Measurements from ENCODE around the gene WDR27.

The WDR27 gene

GRCh38 chr6:169417101-169417500, 284.7 kb downstream of the WDR27 start:
- TF ChIP-seq TAF1 (IDR thresholded peaks at IDR 0.05; ENCODE audit: borderline replicate concordance, insufficient read depth, low read length) = no peak
- no peak for TF ChIP-seq POLR2AphosphoS5 (IDR thresholded peaks at IDR 0.05; ENCODE audit: low read depth, low read length)
- no peak for TF ChIP-seq FOXP2 (optimal IDR thresholded peaks at IDR 0.05; ENCODE audit: borderline replicate concordance, extremely low read depth, extremely low read length, insufficient read depth)
- no peak for TF ChIP-seq SIN3A (IDR thresholded peaks at IDR 0.05; ENCODE audit: borderline replicate concordance, insufficient read depth, low read length)
- no peak for TF ChIP-seq REST (IDR thresholded peaks at IDR 0.05; ENCODE audit: insufficient read depth in 1 of 2, low read depth in 2 of 2, low read length in 2 of 2)

GRCh38 chr6:169416249-169416648, 285.6 kb downstream of the WDR27 start:
- TF ChIP-seq FOXP2 (optimal IDR thresholded peaks at IDR 0.05; ENCODE audit: borderline replicate concordance, extremely low read depth, extremely low read length, insufficient read depth) = no peak
- no peak for TF ChIP-seq REST (IDR thresholded peaks at IDR 0.05; ENCODE audit: insufficient read depth in 1 of 2, low read depth in 2 of 2, low read length in 2 of 2)
- no peak for TF ChIP-seq TAF1 (IDR thresholded peaks at IDR 0.05; ENCODE audit: borderline replicate concordance, insufficient read depth, low read length)
- no peak for TF ChIP-seq SIN3A (IDR thresholded peaks at IDR 0.05; ENCODE audit: borderline replicate concordance, insufficient read depth, low read length)
- no peak for TF ChIP-seq POLR2AphosphoS5 (IDR thresholded peaks at IDR 0.05; ENCODE audit: low read depth, low read length)

- no peak for TF ChIP-seq POLR2AphosphoS5 (IDR thresholded peaks at IDR 0.05; ENCODE audit: low read depth, low read length)
- no peak for TF ChIP-seq REST (IDR thresholded peaks at IDR 0.05; ENCODE audit: insufficient read depth in 1 of 2, low read depth in 2 of 2, low read length in 2 of 2)
- TF ChIP-seq TAF1 (IDR thresholded peaks at IDR 0.05; ENCODE audit: borderline replicate concordance, insufficient read depth, low read length) = no peak
- TF ChIP-seq SIN3A (IDR thresholded peaks at IDR 0.05; ENCODE audit: borderline replicate concordance, insufficient read depth, low read length) = no peak
- TF ChIP-seq FOXP2 (optimal IDR thresholded peaks at IDR 0.05; ENCODE audit: borderline replicate concordance, extremely low read depth, extremely low read length, insufficient read depth) = no peak
Measured at GRCh38 chr6:169415179-169415578, 286.6 kb downstream of the WDR27 start.

GRCh38 chr6:169411722-169412121, 290.1 kb downstream of the WDR27 start:
- TF ChIP-seq TAF1 (IDR thresholded peaks at IDR 0.05; ENCODE audit: borderline replicate concordance, insufficient read depth, low read length) (no peak), REST (IDR thresholded peaks at IDR 0.05; ENCODE audit: insufficient read depth in 1 of 2, low read depth in 2 of 2, low read length in 2 of 2) (no peak), SIN3A (IDR thresholded peaks at IDR 0.05; ENCODE audit: borderline replicate concordance, insufficient read depth, low read length) (no peak), FOXP2 (optimal IDR thresholded peaks at IDR 0.05; ENCODE audit: borderline replicate concordance, extremely low read depth, extremely low read length, insufficient read depth) (no peak), POLR2AphosphoS5 (IDR thresholded peaks at IDR 0.05; ENCODE audit: low read depth, low read length) (no peak)

- no peak for TF ChIP-seq FOXP2 (optimal IDR thresholded peaks at IDR 0.05; ENCODE audit: borderline replicate concordance, extremely low read depth, extremely low read length, insufficient read depth)
Measured at GRCh38 chr6:169411296-169411695, 290.5 kb downstream of the WDR27 start.
